Measurements from ENCODE around the gene KCNMB3.

Gene KCNMB3

GRCh38 chr3:179196098-179196497, 54.8 kb downstream of the KCNMB3 start:
- DNase-seq (ENCODE audit: low read depth, low spot score) = no peak

GRCh38 chr3:179194931-179195330, 56.0 kb downstream of the KCNMB3 start:
- no peak for DNase-seq (ENCODE audit: low read depth, low spot score)

Measured in activated CD4-positive, CD25-positive, alpha-beta regulatory T cell treated with anti-CD3 and anti-CD28 coated beads, Interleukin-2, amount 50 U/mL, for 16 hours (primary cell).